Small intestine (tissue), 7 donors: ENCODE measurements around the gene NBEA. TPM values are rescaled to one million over a fixed set of nuclear protein-coding genes. Genes with fewer than 3 reads are reported as not detected.

ENCODE experiments used
- DNase-seq, 2 donors: peaks; one replicate each; pipeline versions ENCODE4 v3.0.0 to v3.0.0-alpha.2; 2013
- FAIRE-seq: peaks from 2 replicates; lab custom pipeline; 2012; peaks lifted over from hg19 to GRCh38; lab: Jason Lieb, UNC
- H3K27ac ChIP-seq, 3 donors: one replicate each; pipeline ENCODE4 v1.5.1; 2013; ENCODE audit warnings: low read length in 2 of 3, mild to moderate bottlenecking in 2 of 3, control low read depth in 1 of 3, inconsistent platforms in 1 of 3, low read depth in 1 of 3, moderate library complexity in 1 of 3
- H3K27me3 ChIP-seq, 3 donors: one replicate each; pipeline ENCODE4 v1.6.1; 2013; ENCODE audit warnings: low read length in 3 of 3, inconsistent platforms in 1 of 3; ENCODE audit not compliant: control insufficient read depth in 3 of 3, insufficient read depth in 3 of 3
- H3K36me3 ChIP-seq, 3 donors: one replicate each; pipeline ENCODE4 v1.6.1; 2013; ENCODE audit warnings: low read length in 3 of 3, inconsistent platforms in 1 of 3, low read depth in 1 of 3, mild to moderate bottlenecking in 1 of 3, moderate library complexity in 1 of 3; ENCODE audit not compliant: control insufficient read depth in 3 of 3, insufficient read depth in 2 of 3
- H3K4me1 ChIP-seq, 3 donors: one replicate each; pipeline ENCODE4 v1.6.1; 2013; ENCODE audit warnings: low read length in 2 of 3, inconsistent platforms in 1 of 3, low read depth in 1 of 3, mild to moderate bottlenecking in 1 of 3, moderate library complexity in 1 of 3; ENCODE audit not compliant: control insufficient read depth in 3 of 3, insufficient read depth in 2 of 3
- H3K4me3 ChIP-seq, 3 donors: one replicate each; pipeline ENCODE4 v1.5.1; 2013; ENCODE audit warnings: low read length in 3 of 3, control low read depth in 1 of 3, inconsistent platforms in 1 of 3, low read depth in 1 of 3, mild to moderate bottlenecking in 1 of 3, moderate library complexity in 1 of 3
- H3K9me3 ChIP-seq, 2 donors: one replicate each; pipeline ENCODE4 v1.6.1; 2013; ENCODE audit warnings: low read depth in 1 of 2, low read length in 1 of 2; ENCODE audit not compliant: control insufficient read depth in 2 of 2, insufficient read depth in 1 of 2
- WGBS, 3 donors: extraction: QIAGEN DNeasy Blood & Tissue Kit; methylation state at CpG; one replicate each; pipeline ENCODE4 v1.1.7; 2013; 5-methylcytosine and 5-hydroxymethylcytosine counted together
- polyA plus RNA-seq, 4 donors: library from polyadenylated mRNA; stranded (reverse) in 3 of 4; unstranded in 1 of 4; fragments of 200-250 nt in 3 of 4; fragments of 120-200 nt in 1 of 4; gene quantifications; one replicate each; pipeline versions ENCODE4 v1.2.1 to v1.2.3, GENCODE V29; 2013
- donor health status: healthy with polysubstance abuse.
- donor health status: control.
- donor health status: control.
- donor health status: Bipolar disorder and iron deficiency.
- donor health status: healthy.

NBEA gene
- polyA plus RNA-seq, 4 donors: 1.1 to 3.1 (median 2.2) TPM

DNA sequence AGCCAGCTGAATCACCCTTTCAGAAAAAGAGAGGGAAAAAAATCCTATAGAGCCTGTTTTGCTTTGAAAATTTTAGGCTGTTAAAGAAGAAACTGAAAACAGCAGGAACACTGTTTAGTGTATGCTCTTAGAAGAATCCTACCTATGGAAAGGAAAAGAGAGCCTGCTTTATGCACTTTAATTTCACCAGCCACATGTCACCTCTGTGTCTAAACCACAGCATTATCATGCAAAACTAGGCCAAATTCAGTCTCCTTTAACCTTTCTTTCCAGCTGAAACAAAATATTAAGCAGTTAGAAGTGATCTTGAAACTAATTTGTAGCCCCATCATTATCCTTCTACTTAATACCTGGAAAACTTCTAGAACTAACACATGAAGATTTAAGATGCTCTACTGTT, 631.6 kb downstream of the NBEA start:
- Histone ChIP-seq H3K9me3 (no peaks in the 10 kb centered on the region), H3K4me3 (no peak overlapping the region), H3K36me3 (no peaks in the 10 kb centered on the region), H3K27ac (no peak overlapping the region), H3K4me1 (no peaks in the 10 kb centered on the region), H3K27me3 (no peaks in the 10 kb centered on the region)
- FAIRE-seq (no peak), DNase-seq (no peak)

DNA sequence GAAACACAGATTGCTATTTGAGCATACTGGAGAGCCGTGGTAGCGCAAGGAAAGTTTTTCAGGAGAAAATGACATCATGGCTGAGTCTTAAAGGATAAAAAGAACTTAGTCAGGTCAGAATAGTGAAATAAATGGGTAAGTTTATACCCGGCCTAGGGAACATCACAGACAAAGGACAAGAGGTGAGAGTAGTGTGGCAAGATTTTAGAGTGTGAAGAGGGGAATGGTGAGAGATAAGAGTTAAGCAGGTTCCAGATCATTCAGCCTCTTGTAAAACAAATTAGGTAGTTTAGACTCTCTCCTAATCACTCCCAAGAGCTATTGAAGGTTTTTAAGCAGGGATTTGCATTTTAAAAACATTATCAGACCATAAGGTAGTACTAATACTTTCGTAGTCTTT, 650.4 kb downstream of the NBEA start:
- DNase-seq (no peak), FAIRE-seq (no peak)
- H3K4me1 ChIP-seq: no peaks in the 10 kb centered on the region
- H3K27ac ChIP-seq: no peak overlapping the region
- H3K27me3 ChIP-seq: no peaks in the 10 kb centered on the region
- H3K4me3 ChIP-seq: no peak overlapping the region
- H3K36me3 ChIP-seq: no peaks in the 10 kb centered on the region
- 81 to 89% (median 83%) methylated on average over 4 of the region's 4 CpGs for WGBS, 3 donors
- no peaks in the 10 kb centered on the region for H3K9me3 ChIP-seq

DNA sequence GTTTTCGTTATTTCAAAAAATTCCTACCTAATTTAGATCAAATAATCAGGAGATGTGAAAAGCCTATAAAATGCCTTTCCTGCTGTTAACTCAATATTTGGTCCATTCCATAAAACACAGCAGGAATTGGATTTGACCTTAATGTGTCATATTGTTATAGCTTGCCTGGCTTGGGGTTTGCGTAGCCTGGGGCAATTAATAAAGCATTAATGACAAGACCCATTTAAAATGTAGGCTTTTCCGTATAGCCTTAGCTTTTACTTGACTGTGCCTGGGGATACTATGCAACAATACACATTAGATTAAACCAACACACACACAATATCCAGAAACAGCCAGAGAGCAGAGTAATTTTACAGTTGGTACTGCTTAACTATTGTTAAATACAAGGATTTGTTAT, 651.6 kb downstream of the NBEA start:
- H3K27me3 ChIP-seq: no peaks in the 10 kb centered on the region
- DNase-seq: no peak
- no peak overlapping the region for H3K27ac ChIP-seq
- WGBS, 3 donors: 85 to 93% (median 90%) methylated on average over 3 of the region's 3 CpGs
- no peaks in the 10 kb centered on the region for H3K4me1 ChIP-seq
- H3K36me3 ChIP-seq: no peaks in the 10 kb centered on the region
- no peak overlapping the region for H3K4me3 ChIP-seq
- no peaks in the 10 kb centered on the region for H3K9me3 ChIP-seq
- FAIRE-seq: no peak

DNA sequence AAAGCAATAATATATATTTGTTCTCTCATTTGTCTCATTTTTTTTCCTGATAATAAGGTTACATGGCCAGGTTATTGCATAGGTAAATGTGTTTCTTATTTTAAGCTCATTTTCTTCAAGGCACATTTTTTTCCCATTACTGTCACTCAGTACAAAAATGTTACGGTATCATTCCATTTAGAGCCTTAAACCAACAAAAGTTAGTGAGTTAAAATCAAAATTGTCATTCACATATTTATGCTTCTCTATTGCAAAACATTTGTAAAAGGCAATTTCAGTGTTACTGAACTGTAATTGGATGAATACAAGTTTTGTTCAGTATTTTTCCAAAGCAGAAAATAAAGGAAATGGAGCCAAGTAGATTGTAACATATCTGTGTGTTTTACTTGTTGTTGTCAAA, 652.0 kb downstream of the NBEA start:
- no peaks in the 10 kb centered on the region for H3K36me3 ChIP-seq
- no peak overlapping the region for H3K27ac ChIP-seq
- no peaks in the 10 kb centered on the region for H3K4me1 ChIP-seq
- DNase-seq: no peak
- no peak overlapping the region for H3K4me3 ChIP-seq
- no peak for FAIRE-seq
- no peaks in the 10 kb centered on the region for H3K27me3 ChIP-seq
- 94 to 98% (median 97%) methylated on average over 1 of the region's 1 CpG for WGBS, 3 donors
- no peaks in the 10 kb centered on the region for H3K9me3 ChIP-seq

DNA sequence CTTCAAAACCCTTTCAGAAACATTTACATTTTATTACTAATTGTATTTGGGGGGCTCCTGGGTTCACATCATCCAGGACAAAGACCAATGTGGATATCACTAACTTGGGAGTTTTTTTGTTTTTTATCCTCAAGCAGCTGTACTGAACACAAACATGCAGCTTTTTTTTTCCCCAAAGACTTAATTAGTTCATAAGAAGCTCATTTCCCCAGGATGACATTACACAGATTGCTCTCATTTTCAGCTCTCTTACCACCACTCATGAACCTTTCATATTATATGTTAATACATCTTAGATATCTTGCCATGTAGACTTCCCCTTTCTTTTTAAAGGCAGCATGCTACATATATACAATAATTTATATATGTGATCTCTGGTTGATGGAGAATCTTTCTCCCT, 653.1 kb downstream of the NBEA start:
- DNase-seq (no peak), FAIRE-seq (no peak)
- no peaks in the 10 kb centered on the region for H3K4me1 ChIP-seq
- H3K36me3 ChIP-seq: no peaks in the 10 kb centered on the region
- H3K27me3 ChIP-seq: no peaks in the 10 kb centered on the region
- H3K27ac ChIP-seq: no peak overlapping the region
- no peaks in the 10 kb centered on the region for H3K9me3 ChIP-seq
- no peak overlapping the region for H3K4me3 ChIP-seq

DNA sequence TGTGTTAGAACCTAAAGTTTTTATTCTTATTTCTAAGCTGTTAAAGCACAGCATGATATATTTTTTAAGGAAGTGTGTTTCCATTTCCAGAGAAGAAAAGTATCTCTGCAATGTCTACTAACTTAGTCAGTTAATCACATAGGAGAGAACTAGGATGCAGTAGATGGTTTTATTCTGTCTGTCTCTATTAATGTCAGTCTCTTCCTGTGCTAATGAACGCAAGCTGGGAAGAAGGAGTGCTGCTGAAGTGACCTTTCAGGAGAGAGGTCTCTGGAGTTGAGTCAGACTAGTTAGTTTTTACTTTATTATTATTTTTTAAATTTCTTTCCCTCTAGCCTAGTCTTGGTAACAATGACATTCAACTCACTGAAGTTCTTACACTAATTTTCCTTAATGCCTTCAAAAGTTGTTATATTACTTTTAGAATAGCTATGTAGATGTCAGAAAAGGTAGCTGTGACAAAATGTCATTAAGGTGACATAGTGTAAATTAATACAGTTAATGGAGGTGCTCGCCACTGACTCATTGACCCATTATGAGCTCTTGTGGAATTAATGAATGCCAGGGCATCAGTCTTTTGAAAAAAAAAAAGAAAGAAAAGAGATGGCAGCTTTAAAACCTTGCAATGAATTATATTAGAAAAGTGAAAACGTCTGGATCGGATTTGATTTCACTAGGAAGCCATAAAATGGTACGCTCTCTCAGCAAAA, 654.4 kb downstream of the NBEA start:
- FAIRE-seq: no peak
- WGBS, 3 donors: 89 to 96% (median 92%) methylated on average over 5 of the region's 5 CpGs

DNA sequence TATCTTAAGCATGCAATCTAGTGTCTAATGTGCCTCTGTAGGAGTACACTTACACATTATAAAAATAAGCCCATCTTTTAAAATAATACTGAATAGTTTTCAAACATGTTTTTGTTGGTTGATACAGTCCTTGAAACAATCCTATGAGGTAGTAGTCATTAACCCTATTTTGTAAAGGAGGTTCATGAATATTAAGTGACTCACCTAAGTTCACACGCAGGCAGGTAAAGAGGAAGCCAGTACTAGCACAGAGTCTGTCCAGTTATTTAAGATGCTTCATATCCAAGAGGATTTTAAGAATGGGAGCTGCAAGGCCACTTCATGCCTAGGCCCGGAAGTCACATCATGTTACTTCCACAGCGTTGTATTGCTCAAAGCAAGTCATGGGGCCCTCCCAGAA, 655.4 kb downstream of the NBEA start:
- DNase-seq (no peak), FAIRE-seq (no peak)
- Histone ChIP-seq H3K9me3 (no peaks in the 10 kb centered on the region), H3K36me3 (no peaks in the 10 kb centered on the region), H3K27ac (no peak overlapping the region), H3K4me3 (no peak overlapping the region), H3K4me1 (no peaks in the 10 kb centered on the region), H3K27me3 (no peaks in the 10 kb centered on the region)
- 87 to 97% (median 92%) methylated on average over 3 of the region's 3 CpGs for WGBS, 3 donors

More for the DNA sequence above, 654.4 kb downstream of the NBEA start:
- H3K9me3 ChIP-seq: no peaks in the 10 kb centered on the region
- no peaks in the 10 kb centered on the region for H3K4me1 ChIP-seq
- DNase-seq: no peak
- no peak overlapping the region for H3K4me3 ChIP-seq
- no peaks in the 10 kb centered on the region for H3K27me3 ChIP-seq
- H3K36me3 ChIP-seq: no peaks in the 10 kb centered on the region
- H3K27ac ChIP-seq: no peak overlapping the region

DNA sequence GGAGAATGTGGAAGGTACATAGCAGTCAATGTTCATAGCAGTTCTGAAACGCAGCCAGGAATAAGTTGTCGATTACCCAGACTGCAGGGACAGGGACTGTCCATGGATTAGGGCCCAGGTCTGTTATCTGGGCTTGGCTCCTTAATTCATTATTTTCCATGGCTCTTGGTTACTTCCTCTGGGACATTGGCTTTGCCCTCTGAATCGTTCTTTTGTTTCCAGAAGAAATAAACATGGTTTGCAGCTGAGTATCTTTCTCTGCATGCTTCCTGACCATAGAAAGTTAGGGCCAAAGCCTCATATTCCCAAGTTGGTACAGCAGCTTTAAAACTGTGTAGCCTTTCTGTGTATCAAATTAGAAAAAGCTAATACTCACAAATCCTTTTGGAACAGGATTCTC, 656.2 kb downstream of the NBEA start:
- H3K4me1 ChIP-seq: no peaks in the 10 kb centered on the region
- H3K27ac ChIP-seq: no peak overlapping the region
- H3K4me3 ChIP-seq: no peak overlapping the region

DNA sequence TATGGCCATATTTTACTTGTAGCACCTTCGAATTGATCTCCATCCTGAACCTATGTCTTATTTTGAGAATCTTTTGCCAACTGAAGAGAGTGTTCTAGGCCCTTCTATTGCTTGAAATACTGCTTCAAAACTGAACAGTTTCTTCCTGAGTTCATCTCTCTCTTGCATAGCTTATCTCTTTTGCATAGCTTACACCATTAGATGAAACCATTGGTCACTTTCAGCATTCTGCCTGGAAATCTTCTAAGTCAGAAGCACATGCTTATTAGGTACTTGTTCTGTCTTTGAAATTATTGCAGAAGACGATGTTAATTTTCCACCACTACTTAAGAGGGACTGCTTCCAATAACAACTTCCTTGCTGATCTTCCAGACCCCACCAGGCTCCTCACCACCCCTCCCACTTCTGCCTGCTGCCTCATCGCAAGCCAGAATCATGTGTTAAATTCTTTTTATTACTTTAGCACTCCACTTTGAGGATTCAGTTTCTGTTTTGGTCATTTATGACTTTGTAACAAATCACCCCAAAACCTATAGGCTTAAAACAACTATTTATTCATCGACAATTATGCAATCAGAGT, 656.8 kb downstream of the NBEA start:
- 57 to 76% (median 58%) methylated on average over 4 of the region's 4 CpGs for WGBS, 3 donors

More for the DNA sequence above, 656.2 kb downstream of the NBEA start:
- no peaks in the 10 kb centered on the region for H3K27me3 ChIP-seq
- H3K9me3 ChIP-seq: no peaks in the 10 kb centered on the region
- FAIRE-seq (no peak), DNase-seq (no peak)
- H3K36me3 ChIP-seq: no peaks in the 10 kb centered on the region
- 65 to 76% (median 68%) methylated on average over 3 of the region's 3 CpGs for WGBS, 3 donors

More for the DNA sequence above, 656.8 kb downstream of the NBEA start:
- Histone ChIP-seq H3K4me1 (peaks cover 0 to 4% (median 0%) of the 10 kb centered on the region in 3 donors), H3K36me3 (no peaks in the 10 kb centered on the region), H3K9me3 (no peaks in the 10 kb centered on the region), H3K27ac (no peak overlapping the region), H3K27me3 (no peaks in the 10 kb centered on the region), H3K4me3 (no peak overlapping the region)
- no peak for DNase-seq
- FAIRE-seq: no peak
